ENCODE measurements around the gene ZNF628. TPM values are rescaled to one million over a fixed set of nuclear protein-coding genes. Genes with fewer than 3 reads are reported as not detected.

The ZNF628 gene
- total RNA-seq, 4 donors from 2014 or later, result 2.1 to 12.0 (median 6.5) TPM

DNA sequence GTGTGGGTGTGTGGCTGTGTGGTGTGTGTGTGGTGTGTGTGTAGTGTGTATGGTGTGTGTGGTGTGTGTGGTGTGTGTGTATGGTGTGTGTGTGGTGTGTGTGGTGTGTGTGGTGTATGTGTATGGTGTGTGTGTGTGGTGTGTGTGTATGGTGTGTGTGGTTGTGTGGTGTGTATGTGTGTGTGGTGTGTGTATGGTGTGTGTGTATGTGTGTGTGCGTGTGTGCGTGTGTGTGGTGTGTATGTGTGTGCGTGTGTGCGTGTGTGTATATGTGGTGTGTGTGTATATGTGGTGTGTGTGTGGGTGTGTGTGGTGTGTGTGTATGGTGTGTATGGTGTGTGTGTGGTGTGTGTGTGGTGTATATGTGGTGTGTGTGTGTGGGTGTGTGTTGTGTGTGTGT, 41.4 kb upstream of the ZNF628 start:
- intact Hi-C loops (cut with DNase I), result no loop called here
- DNase-seq, result no peak
- Histone ChIP-seq H3K4me1 (no peaks in the 10 kb centered on the region), H3K27me3 (no peaks in the 10 kb centered on the region), H3K9me3 (no peaks in the 10 kb centered on the region), H3K36me3 (no peaks in the 10 kb centered on the region), H3K4me3 (replicated peaks in 1 of 3) (no peak overlapping the region), H3K27ac (no peak overlapping the region)
- TF ChIP-seq, protein P1, sequence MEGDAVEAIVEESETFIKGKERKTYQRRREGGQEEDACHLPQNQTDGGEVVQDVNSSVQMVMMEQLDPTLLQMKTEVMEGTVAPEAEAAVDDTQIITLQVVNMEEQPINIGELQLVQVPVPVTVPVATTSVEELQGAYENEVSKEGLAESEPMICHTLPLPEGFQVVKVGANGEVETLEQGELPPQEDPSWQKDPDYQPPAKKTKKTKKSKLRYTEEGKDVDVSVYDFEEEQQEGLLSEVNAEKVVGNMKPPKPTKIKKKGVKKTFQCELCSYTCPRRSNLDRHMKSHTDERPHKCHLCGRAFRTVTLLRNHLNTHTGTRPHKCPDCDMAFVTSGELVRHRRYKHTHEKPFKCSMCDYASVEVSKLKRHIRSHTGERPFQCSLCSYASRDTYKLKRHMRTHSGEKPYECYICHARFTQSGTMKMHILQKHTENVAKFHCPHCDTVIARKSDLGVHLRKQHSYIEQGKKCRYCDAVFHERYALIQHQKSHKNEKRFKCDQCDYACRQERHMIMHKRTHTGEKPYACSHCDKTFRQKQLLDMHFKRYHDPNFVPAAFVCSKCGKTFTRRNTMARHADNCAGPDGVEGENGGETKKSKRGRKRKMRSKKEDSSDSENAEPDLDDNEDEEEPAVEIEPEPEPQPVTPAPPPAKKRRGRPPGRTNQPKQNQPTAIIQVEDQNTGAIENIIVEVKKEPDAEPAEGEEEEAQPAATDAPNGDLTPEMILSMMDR (IDR thresholded peaks at IDR 0.05), result no peak
- no peak for TF ChIP-seq POLR2A (IDR thresholded peaks at IDR 0.05)
- 94 to 96% methylated on average over 4 of the region's 4 CpGs for WGBS, 2 donors

DNA sequence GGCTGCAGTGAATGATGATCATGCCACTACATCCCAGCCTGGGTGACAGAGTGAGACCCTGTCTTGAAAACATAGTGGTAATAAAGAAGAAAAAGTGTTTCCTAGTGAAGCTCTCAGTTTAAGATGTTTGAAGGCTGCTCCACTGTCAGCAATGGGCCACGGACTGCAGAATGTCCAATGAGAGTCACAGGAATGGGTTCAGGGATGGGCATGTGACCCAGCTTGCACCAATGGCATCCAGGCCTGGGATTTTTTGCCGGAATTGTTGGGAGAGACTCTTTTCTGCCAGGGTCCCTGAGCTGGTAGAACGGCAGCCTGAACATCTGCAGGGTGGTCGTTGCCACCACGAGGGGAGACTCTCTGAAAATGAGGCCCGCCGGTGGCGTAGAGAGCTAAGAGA, 39.6 kb upstream of the ZNF628 start:
- Histone ChIP-seq H3K9me3 (no peaks in the 10 kb centered on the region), H3K4me1 (peaks cover 0 to under 1% of the 10 kb centered on the region in 2 donors), H3K27ac (no peak overlapping the region), H3K4me3 (replicated peaks in 1 of 3) (no peak overlapping the region), H3K36me3 (no peaks in the 10 kb centered on the region), H3K27me3 (peaks cover 16% of the 10 kb centered on the region)
- DNase-seq, result no peak
- 37 to 40% methylated on average over 8 of the region's 8 CpGs for WGBS, 2 donors
- intact Hi-C loops (cut with DNase I), result no loop called here
- TF ChIP-seq, protein P1 (IDR thresholded peaks at IDR 0.05), result no peak

DNA sequence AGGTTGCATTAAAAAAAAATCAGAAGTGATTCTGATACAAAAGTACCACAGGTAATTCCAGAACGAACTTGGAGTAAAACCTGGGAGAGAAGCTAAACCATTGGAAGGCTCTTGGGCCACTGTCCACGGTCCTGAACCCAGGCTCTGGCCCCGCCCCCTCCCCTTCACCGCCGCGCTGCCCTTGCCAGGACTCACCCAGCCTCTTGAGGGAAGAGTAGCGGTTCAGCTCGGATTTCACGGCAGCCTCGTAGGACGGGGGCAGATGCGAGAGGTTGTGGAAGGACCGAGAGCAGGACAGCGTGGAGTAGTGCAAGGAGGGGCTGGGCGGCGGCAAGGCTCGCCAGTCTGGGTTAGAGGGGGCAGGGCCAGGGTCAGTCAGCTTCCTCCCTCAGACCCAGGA, 39.0 kb upstream of the ZNF628 start:
- Histone ChIP-seq H3K27ac (no peak overlapping the region), H3K36me3 (no peaks in the 10 kb centered on the region), H3K4me1 (peaks cover 0 to 4% of the 10 kb centered on the region in 2 donors), H3K27me3 (peaks cover 18% of the 10 kb centered on the region), H3K9me3 (no peaks in the 10 kb centered on the region), H3K4me3 (replicated peaks in 1 of 3) (no peak overlapping the region)
- TF ChIP-seq POLR2A (IDR thresholded peaks at IDR 0.05), result no peak
- TF ChIP-seq, protein P1 (IDR thresholded peaks at IDR 0.05), result no peak
- WGBS, 2 donors, result 1 to 2% methylated on average over 14 to 17 of the region's 17 CpGs
- intact Hi-C loops (cut with DNase I), result no loop called here
- peak; percentile 84 to 85 for DNase-seq

DNA sequence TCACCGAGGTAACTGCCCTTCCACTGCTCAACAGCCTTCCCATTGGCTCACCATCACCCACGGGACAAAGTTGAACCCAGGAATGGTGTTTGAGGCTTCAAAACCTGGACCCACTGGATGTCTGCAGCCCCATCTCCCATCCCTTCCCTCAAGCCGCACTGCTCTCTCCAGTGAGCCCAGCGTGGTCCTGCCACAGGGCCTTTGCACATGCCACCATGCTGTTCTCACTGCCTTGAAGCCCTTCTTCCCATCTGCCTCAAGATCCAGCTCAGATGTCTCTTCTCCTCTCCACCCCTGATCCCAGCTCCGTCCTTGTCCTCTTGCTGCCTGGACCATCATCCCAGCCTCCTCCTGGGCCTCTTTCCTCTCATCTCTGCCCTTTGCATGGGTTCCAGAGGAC, 37.4 kb upstream of the ZNF628 start:
- no peak overlapping the region for H3K4me3 ChIP-seq (replicated peaks in 1 of 3)
- 67 to 76% methylated on average over 5 of the region's 5 CpGs for WGBS, 2 donors
- DNase-seq, result no peak
- no peak for TF ChIP-seq POLR2A (IDR thresholded peaks at IDR 0.05)
- TF ChIP-seq, protein P1 (IDR thresholded peaks at IDR 0.05), result no peak
- intact Hi-C loops (cut with DNase I), result no loop called here
- peaks cover 24% of the 10 kb centered on the region for H3K27me3 ChIP-seq
- no peaks in the 10 kb centered on the region for H3K36me3 ChIP-seq
- H3K4me1 ChIP-seq, result peaks cover 0 to 4% of the 10 kb centered on the region in 2 donors
- H3K27ac ChIP-seq, result no peak overlapping the region
- no peaks in the 10 kb centered on the region for H3K9me3 ChIP-seq

DNA sequence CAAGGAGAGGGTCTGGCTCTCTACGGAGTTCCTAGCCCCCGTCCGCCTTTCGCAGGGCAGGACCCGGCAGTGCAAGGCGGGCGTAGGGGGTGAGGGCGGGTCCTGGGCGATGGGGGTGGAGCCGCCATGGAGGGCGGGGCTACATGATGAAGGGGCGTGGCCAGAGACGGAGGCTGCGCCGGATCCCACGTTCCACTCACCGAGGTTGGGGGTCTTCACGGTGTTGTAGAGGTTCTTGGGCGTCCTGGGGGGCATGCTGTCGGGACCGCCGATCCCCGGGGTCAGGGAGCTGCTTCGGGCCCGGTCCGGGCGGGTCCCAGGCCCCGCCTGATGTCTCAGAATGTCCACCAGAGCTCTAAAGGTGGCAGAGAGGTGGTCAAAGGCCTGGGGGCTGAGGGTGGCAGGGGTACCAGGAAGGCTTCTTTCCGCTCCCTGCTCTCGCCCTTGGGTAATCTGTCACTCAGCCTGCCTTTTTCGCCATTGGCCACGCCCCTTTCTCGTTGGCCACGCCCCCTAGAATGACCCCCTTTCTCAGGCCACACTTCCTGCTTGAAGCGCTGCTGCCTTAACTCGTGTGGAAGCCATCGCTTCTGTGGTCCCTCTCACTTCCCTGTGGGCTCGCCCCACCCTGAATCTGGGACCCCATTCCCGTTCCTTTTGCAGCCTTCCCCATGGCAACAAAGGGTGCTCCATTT, 35.9 kb upstream of the ZNF628 start:
- Histone ChIP-seq H3K36me3 (no peaks in the 10 kb centered on the region), H3K27ac (no peak overlapping the region), H3K4me1 (peaks cover 0 to 4% of the 10 kb centered on the region in 2 donors), H3K4me3 (replicated peaks in 1 of 3) (no peak overlapping the region), H3K27me3 (peaks cover 25% of the 10 kb centered on the region), H3K9me3 (no peaks in the 10 kb centered on the region)
- intact Hi-C loops (cut with DNase I), result no loop called here
- no peak for DNase-seq
- TF ChIP-seq, protein P1 (IDR thresholded peaks at IDR 0.05), result no peak
- TF ChIP-seq POLR2A (IDR thresholded peaks at IDR 0.05), result no peak
- 9 to 17% methylated on average over 19 to 21 of the region's 39 CpGs for WGBS, 2 donors
